Measurements from ENCODE around the gene OR8D1.
"Not testable (repeated sequence)": the region's sequence is repeated elsewhere in the genome, so short reads cannot be mapped to it uniquely, and the experiment has no call there.

Gene OR8D1

DNA sequence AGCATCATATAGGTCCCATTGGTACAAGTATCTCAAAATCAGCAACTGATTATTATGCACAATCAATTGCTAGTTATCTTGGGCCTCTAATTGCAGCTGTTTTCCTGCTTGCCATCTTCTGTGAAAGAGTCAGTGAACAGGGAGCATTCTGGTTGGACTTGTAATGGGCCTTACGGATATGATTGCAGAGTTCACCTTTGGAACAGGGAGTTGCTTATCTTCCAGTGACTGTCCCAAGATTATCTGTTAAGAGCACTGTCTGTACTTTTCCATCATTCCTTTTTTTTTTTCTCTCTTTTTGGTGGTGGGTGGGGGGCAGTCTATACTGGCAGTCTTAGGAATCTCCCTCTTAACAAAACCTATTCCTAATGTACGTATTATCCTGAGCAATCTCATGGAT lies 39.7 kb downstream of the OR8D1 start:
- no peak for ATAC-seq (ENCODE audit: insufficient read depth, low read depth)

GRCh38 chr11:124270886-124271285 lies 42.9 kb downstream of the OR8D1 start:
- H3K9me3 ChIP-seq (ENCODE audit: insufficient read depth, low read length, severe bottlenecking); H3K79me2 ChIP-seq (ENCODE audit: insufficient read depth, low read length); H3K4me1 ChIP-seq (ENCODE audit: insufficient read depth, low read length); H3K4me2 ChIP-seq (ENCODE audit: insufficient read depth, low read length); H3K4me3 ChIP-seq (ENCODE audit: low read depth in 1 of 2, low read length in 2 of 2); H4K20me1 ChIP-seq (ENCODE audit: insufficient read depth, low read length); H3K27me3 ChIP-seq (ENCODE audit: insufficient read depth, low read length, poor library complexity); H3K36me3 ChIP-seq (ENCODE audit: insufficient read depth, low read length); H3K27ac ChIP-seq (ENCODE audit: low read length); ATAC-seq (ENCODE audit: insufficient read depth, low read depth); H2AFZ ChIP-seq (ENCODE audit: low read depth, low read length); DNase-seq; H3K9ac ChIP-seq (ENCODE audit: low read depth, low read length): not testable (repeated sequence)

More for the DNA sequence above, 39.7 kb downstream of the OR8D1 start:
- H3K9me3 ChIP-seq (ENCODE audit: insufficient read depth, low read length, severe bottlenecking): no peaks in the 10 kb centered on the region
- no peak overlapping the region for H2AFZ ChIP-seq (ENCODE audit: low read depth, low read length)
- no peak for DNase-seq
- no peak for TF ChIP-seq EZH2 (IDR thresholded peaks at IDR 0.05; ENCODE audit: borderline replicate concordance, low read depth, low read length, severe bottlenecking)
- TF ChIP-seq, protein P1, sequence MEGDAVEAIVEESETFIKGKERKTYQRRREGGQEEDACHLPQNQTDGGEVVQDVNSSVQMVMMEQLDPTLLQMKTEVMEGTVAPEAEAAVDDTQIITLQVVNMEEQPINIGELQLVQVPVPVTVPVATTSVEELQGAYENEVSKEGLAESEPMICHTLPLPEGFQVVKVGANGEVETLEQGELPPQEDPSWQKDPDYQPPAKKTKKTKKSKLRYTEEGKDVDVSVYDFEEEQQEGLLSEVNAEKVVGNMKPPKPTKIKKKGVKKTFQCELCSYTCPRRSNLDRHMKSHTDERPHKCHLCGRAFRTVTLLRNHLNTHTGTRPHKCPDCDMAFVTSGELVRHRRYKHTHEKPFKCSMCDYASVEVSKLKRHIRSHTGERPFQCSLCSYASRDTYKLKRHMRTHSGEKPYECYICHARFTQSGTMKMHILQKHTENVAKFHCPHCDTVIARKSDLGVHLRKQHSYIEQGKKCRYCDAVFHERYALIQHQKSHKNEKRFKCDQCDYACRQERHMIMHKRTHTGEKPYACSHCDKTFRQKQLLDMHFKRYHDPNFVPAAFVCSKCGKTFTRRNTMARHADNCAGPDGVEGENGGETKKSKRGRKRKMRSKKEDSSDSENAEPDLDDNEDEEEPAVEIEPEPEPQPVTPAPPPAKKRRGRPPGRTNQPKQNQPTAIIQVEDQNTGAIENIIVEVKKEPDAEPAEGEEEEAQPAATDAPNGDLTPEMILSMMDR (IDR thresholded peaks at IDR 0.05; ENCODE audit: borderline replicate concordance, extremely low read depth, low read length, poor library complexity, severe bottlenecking): no peak
- H3K4me3 ChIP-seq (ENCODE audit: low read depth in 1 of 2, low read length in 2 of 2): no peak overlapping the region
- H3K27me3 ChIP-seq (ENCODE audit: insufficient read depth, low read length, poor library complexity): no peaks in the 10 kb centered on the region
- no peak overlapping the region for H3K9ac ChIP-seq (ENCODE audit: low read depth, low read length)
- H3K36me3 ChIP-seq (ENCODE audit: insufficient read depth, low read length): no peaks in the 10 kb centered on the region
- H3K79me2 ChIP-seq (ENCODE audit: insufficient read depth, low read length): no peaks in the 10 kb centered on the region
- H3K4me2 ChIP-seq (ENCODE audit: insufficient read depth, low read length): no peak overlapping the region
- no peaks in the 10 kb centered on the region for H3K4me1 ChIP-seq (ENCODE audit: insufficient read depth, low read length)
- H3K27ac ChIP-seq (ENCODE audit: low read length): no peak overlapping the region
- no peaks in the 10 kb centered on the region for H4K20me1 ChIP-seq (ENCODE audit: insufficient read depth, low read length)

- H3K4me3 ChIP-seq (ENCODE audit: low read depth in 1 of 2, low read length in 2 of 2); H3K36me3 ChIP-seq (ENCODE audit: insufficient read depth, low read length); ATAC-seq (ENCODE audit: insufficient read depth, low read depth): not testable (repeated sequence)
Measured at GRCh38 chr11:124265041-124265440, 48.7 kb downstream of the OR8D1 start.

DNA sequence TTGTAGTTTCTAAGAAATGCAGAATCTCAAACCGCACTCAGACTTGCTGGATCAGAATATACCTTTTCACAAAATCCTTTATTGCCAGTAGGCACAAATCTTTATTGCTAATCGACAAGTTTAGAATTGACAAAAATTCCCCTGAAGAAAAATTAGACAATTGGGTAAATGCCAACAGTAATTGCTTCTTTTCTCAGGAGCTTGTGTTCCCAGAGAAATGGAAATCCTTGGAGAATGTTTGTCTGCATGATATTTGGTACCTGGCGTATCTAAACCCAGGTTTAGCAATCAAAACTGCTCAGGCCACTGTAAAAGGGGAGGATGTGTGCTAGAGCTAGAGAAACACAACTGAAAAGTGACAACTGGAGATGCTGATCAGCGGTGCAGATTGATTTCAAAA lies 57.7 kb downstream of the OR8D1 start, which contains the start of gene OR8G5:
TSS of gene OR8G5 (plus strand) at position 301 of the 400 bp plus-strand sequence. CDS start 8,556 bp downstream, outside the sequence.
- H2AFZ ChIP-seq (ENCODE audit: low read depth, low read length): no peak within 1 kb of the TSS
- H3K36me3 ChIP-seq (ENCODE audit: insufficient read depth, low read length): no peaks in the 10 kb centered on the region
- H3K4me2 ChIP-seq (ENCODE audit: insufficient read depth, low read length): no peak within 1 kb of the TSS
- no peak within 1 kb of the TSS for H3K4me3 ChIP-seq (ENCODE audit: low read depth in 1 of 2, low read length in 2 of 2)
- no peaks in the 10 kb centered on the region for H4K20me1 ChIP-seq (ENCODE audit: insufficient read depth, low read length)
- H3K27me3 ChIP-seq (ENCODE audit: insufficient read depth, low read length, poor library complexity): peaks cover 11% of the 10 kb centered on the region
- TF ChIP-seq, protein P1 (IDR thresholded peaks at IDR 0.05; ENCODE audit: borderline replicate concordance, extremely low read depth, low read length, poor library complexity, severe bottlenecking): no peak
- no peak for TF ChIP-seq EZH2 (IDR thresholded peaks at IDR 0.05; ENCODE audit: borderline replicate concordance, low read depth, low read length, severe bottlenecking)
- no peak for ATAC-seq (ENCODE audit: insufficient read depth, low read depth)
- no peaks in the 10 kb centered on the region for H3K79me2 ChIP-seq (ENCODE audit: insufficient read depth, low read length)
- no peak for DNase-seq
- no peak within 1 kb of the TSS for H3K27ac ChIP-seq (ENCODE audit: low read length)
- no peaks in the 10 kb centered on the region for H3K4me1 ChIP-seq (ENCODE audit: insufficient read depth, low read length)
- H3K9me3 ChIP-seq (ENCODE audit: insufficient read depth, low read length, severe bottlenecking): no peaks in the 10 kb centered on the region
- no peak within 1 kb of the TSS for H3K9ac ChIP-seq (ENCODE audit: low read depth, low read length)

More at GRCh38 chr11:124265041-124265440, 48.7 kb downstream of the OR8D1 start:
- not testable (repeated sequence) for H3K4me2 ChIP-seq (ENCODE audit: insufficient read depth, low read length); H3K9ac ChIP-seq (ENCODE audit: low read depth, low read length); DNase-seq; H3K27ac ChIP-seq (ENCODE audit: low read length); H3K4me1 ChIP-seq (ENCODE audit: insufficient read depth, low read length); H3K79me2 ChIP-seq (ENCODE audit: insufficient read depth, low read length); H2AFZ ChIP-seq (ENCODE audit: low read depth, low read length); H3K27me3 ChIP-seq (ENCODE audit: insufficient read depth, low read length, poor library complexity); H3K9me3 ChIP-seq (ENCODE audit: insufficient read depth, low read length, severe bottlenecking); H4K20me1 ChIP-seq (ENCODE audit: insufficient read depth, low read length)
